Mesangial cell (primary cell): ENCODE results near the gene APOBEC3A. TPM values are rescaled to one million over a fixed set of nuclear protein-coding genes. Genes with fewer than 3 reads are reported as not detected.

ENCODE experiments used
- total RNA-seq: library from RNA; depleted of rRNA; stranded (reverse); fragments of >200 nt; gene quantifications from 2 replicates; pipeline ENCODE4 v1.2.3, GENCODE V29; 2015

The APOBEC3A gene
- total RNA-seq, result not detected in 2 replicates

GRCh38 chr22:38957046-38957770, at the start of gene APOBEC3A:
Gene APOBEC3A, plus strand, starts transcription at chr22:38957609. Its CDS starts 83 bp downstream, at chr22:38957692.

GRCh38 chr22:38981992-38982927, 24.9 kb downstream of the APOBEC3A start, which contains the start of gene APOBEC3B:
Gene APOBEC3B, plus strand, starts transcription at chr22:38982347. Its CDS starts 107 bp downstream, at chr22:38982454.

Other genes starting within 250 kb of the APOBEC3A start
- gene SUN2, start 201.6 kb upstream of the APOBEC3A start, total RNA-seq, result 75.7 and 111 TPM in 2 replicates
- 13.7 and 29.3 TPM in 2 replicates for gene DNAL4, start 163.5 kb upstream of the APOBEC3A start, total RNA-seq
- 2.3 and 5.6 TPM in 2 replicates for gene NPTXR, start 113.6 kb upstream of the APOBEC3A start, total RNA-seq
- 46.4 and 76.9 TPM in 2 replicates for gene CBX6, start 85.4 kb upstream of the APOBEC3A start, total RNA-seq
- gene APOBEC3B, start 24.7 kb downstream of the APOBEC3A start, total RNA-seq, result 1.3 and 32.9 TPM in 2 replicates
- 19.2 and 22.6 TPM in 2 replicates for gene APOBEC3C, start 56.6 kb downstream of the APOBEC3A start, total RNA-seq
- 0.49 and 1.1 TPM in 2 replicates for gene APOBEC3D, start 63.5 kb downstream of the APOBEC3A start, total RNA-seq
- 4.6 and 8.9 TPM in 2 replicates for gene APOBEC3F, start 83.3 kb downstream of the APOBEC3A start, total RNA-seq
- gene APOBEC3G, start 119.7 kb downstream of the APOBEC3A start, total RNA-seq, result 1.6 and 10.9 TPM in 2 replicates
- gene APOBEC3H, start 139.6 kb downstream of the APOBEC3A start, total RNA-seq, result not detected in 2 replicates
- 0.49 and 4.1 TPM in 2 replicates for gene CBX7, start 195.1 kb downstream of the APOBEC3A start, total RNA-seq